HG02970 (cell line): Measurements from ENCODE around the gene DQX1.
"Not testable (repeated sequence)": the region's sequence is repeated elsewhere in the genome, so short reads cannot be mapped to it uniquely, and the experiment has no call there.

Experiments
- ATAC-seq: cut with Tn5 transposase; IDR thresholded peaks from one replicate; pipeline ENCODE4 v1.9.1; 2021; ENCODE audit warnings: mild to moderate bottlenecking, moderate library complexity, moderate number of reproducible peaks; ENCODE audit not compliant: unreplicated experiment, low FRiP score

Gene DQX1

DNA sequence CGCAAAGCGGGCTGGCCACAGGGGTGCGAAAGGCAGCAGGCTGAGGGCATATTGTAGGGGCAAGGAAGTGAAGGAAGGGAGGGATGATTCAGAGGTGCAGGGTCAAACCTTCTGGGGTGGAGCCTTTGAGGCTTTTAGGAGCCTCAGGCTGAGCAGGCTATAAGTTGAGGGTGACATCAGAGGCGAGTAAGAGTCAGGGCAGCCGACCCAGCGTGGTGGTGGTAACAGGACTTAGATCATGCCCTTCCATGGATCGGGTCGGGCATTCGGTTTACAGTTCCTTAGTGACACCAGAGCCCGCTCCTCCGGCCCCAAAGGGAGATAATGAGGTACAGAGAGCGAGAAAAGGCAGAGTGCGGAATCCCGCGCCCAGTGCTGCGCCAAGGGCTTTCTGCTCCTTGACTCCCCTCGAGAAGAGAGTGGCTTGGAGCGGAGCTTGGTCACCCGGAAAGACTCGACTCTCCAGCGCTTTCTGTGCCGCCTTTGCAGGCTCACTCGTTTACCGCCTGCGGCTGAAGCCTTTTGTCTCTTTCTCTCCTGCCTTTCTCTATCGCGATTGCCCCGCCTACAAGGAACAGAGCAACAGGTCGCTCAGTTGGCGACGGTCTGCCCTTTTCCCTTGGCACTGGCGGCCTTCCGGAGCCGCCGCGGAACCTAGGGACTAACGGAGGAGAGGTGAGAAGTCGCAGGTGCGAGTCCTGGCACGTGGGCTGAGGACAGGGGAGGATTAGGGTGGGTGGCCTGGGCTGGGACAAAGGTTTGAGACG is 27.3 kb downstream of the DQX1 start:
- no peak for ATAC-seq

DNA sequence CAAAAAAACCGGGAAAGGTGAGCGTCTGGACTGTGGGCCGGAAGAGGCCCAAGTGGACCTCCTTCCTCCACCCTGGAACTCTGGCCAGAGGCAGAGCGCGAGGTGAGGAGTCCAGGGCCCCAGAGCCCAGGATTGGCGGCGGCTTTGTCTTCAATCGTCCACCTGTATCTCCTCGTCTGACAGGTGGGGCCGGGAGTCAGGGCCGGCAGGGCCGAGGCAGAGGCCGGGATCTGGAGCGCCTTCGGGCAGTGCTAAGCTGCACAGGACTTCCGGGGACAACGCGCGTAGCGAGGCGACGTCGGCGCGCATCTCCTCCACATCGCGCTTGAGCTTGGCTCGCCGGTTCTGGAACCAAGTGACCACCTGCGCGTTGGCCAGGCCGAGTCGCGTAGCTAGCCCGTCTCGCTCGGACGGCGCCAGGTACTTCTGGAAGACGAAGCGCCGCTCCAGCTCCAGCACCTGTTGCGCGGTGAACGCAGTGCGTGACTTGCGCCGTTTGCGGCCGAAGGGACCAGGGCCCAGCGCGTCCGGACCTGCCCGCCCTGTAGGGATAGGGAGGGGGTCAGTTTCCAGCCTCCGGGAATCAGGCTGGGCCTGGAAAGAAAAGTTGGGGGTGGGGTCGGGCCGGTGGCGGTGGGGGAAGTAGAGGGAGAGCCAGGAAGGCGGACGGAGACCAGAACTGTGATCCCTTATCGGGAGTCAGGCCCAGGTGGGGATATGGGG is 28.1 kb downstream of the DQX1 start:
- ATAC-seq = no peak

DNA sequence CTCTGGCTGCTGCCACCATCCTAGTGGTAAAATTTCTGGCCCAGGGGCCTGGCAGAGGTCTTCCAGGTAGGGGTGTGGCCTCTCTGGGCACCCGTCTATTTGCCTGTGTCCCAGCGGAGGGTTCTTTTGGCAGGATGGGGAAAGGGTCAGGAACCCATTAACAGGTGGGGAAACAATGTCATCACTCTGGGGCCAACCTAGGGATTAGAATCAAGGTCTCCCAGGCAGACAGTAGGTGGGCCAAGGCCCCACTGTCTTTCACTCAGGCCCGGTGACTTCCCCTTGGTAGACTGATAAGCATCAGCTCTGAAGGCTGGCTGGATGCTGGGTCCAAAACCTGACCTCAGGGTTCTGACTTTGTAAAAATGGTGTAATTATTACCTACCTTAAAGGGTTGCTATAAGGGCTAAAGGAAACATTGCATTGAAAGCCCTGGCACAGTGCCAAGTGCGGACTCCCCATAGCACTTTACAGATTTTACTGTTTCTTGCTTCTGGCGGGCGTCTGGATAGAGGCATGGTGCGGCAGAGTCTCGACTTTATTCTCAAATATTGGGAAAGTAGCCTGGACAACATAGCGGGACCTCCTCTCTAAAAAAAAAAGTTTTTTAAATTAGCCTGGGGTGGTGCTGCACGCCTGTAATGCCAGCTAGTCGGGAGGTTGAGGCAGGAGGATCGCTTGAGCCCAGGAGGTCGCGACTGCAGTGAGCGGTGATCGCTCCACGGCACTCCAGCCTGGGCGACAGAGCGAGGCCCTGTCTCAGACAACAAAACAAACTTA is 28.8 kb downstream of the DQX1 start:
- no peak for ATAC-seq

DNA sequence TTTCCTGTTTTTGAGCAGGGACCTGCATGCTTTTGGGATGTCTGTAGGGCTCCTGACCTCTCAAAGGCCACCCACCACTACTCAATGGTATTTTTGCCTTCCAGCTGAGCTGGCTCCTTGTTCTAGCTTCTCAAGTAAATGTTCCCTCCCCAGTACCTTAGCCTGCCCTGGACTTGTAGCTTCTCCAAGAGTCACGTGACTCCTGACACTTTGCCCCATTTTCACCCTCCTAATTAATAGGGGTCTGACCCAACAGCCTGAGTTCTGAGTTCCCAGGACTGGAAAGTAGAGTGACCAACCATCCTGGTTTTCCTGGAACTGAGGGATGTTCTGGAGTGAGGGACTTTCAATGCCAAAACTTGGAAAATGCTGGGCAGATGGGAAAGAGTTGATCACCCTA is 30.6 kb downstream of the DQX1 start:
- no peak for ATAC-seq

DNA sequence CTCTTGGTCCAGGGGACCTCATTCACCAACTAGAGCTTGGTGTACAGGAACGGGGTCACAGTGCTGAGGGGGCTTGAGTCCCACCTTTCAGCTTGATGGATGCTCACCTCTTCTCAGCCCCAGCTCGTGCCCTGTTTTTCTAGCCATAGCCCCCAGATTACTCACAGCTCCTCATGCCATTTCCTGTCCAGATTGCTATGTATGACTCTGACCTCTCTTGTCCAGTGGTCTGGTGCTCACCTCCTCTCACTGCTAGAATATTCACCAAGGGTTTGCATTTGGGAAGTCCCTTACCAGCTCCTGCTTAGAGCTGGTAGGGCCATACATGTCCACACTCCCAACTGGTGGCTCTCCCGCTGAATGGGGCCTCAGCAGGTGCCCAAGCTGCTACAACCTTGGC is 32.5 kb downstream of the DQX1 start:
- no peak for ATAC-seq

DNA sequence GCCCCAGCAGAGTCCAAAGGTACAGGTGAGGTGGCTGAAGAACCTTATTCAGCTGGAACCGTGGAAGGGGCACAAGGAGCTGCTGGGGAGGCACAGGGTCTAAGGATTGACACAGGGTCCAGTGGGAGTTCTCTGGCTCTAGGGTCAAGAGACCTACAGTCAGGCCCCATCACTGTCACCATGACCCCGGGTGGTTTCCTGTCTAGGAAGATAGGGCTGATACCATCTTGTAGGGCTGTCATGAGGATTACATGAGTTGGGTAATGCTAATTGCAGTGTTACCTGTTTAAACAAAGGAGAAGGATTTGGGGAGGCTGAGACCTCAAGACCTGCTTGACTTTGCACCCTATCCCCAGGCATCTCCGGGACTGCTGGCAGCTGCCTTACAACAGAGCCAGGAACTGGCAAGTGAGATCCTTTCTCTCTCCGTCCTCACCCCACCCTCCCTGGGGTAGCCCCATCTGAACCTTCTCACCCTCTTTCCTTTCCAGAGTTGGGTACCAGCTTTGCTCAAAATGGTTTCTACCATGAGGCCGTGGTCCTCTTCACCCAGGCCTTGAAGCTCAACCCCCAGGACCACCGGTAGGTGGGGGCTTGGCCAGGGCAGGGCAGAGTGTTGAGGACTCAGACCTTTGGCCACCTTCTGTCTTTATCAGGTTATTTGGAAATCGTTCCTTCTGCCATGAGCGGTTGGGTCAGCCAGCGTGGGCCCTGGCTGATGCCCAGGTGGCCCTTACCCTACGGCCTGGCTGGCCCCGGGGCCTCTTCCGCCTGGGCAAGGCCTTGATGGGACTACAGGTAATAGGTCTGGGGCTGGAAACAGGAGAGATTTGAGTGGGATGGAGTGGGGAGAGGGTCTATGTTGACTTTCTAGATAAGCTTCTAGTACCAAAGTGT is 34.1 kb downstream of the DQX1 start:
- no peak for ATAC-seq

DNA sequence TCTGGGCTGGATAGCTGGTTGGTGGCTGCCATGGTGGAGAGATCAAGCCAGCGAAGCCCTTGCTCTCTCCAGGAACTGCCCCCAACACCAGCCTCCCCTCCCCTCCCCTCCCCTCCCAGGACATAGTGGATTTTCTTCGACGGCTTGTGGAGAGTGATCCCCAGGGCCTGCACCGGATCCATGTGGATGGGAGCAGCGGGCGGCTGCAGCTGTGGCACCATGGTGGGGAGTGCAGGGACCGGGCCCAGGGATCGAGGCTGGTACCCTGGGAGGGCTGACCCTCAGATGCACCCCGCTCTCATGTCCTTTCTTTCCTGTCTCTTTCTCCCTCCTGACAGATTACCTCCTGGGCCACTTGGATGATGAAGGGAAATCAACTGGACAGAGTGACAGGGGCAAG is 36.1 kb downstream of the DQX1 start:
- no peak for ATAC-seq

DNA sequence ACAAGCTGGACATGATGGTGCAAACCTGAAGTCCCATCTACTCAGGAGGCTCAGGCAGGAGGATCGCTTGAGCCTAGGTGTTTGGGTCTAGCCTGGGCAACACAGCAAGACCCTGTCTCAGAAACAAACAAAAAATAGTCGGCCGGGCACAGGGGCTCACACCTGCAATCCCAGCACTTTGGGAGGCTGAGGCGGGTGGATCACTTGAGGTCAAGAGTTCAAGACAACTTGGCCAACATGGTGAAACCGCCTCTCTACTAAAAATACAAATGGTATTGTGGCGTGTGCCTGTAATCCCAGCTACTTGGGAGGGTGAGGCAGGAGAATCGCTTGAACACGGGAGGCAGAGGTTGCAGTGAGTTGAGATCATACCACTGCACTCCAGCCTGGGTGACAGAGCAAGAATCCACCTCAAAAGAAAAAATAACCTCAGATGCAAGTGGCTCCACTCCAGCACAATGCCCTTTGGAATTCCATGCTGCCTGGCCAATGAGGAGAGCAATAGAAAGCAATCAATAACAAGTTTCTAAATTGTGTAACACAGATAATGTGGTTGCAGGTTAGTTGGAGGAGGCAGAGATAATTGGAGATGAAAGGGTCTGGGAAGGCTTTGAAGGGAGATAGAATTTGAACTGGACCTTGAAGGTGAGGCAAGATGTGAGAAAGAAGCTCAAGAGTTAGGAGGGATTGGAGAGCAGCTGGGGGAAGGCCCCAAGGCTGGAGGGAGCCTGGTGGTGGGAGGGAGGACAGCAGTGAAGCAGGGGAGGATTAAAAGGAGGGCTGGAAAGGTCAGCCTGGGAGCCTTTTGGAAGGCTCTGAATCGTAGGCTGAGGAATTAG is 37.2 kb downstream of the DQX1 start:
- no peak for ATAC-seq

DNA sequence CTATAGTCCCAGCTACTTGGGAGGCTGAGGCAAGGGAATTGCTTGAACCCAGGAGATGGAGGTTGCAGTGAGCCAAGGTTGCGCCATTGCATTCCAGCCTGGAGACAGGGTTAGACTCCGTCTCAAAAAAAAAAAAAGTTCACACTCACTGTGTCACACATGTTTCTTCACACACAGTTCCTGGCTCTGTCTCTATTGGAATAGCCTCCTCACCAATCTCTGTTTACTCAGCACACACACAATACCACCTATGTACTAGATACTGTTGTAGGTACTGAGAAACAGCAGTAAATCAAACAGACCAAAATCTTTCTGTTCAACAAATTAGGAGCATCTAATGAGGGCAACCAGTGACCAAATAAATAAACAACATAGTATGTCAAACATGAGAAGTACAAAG is 39.9 kb downstream of the DQX1 start:
- no peak for ATAC-seq

DNA sequence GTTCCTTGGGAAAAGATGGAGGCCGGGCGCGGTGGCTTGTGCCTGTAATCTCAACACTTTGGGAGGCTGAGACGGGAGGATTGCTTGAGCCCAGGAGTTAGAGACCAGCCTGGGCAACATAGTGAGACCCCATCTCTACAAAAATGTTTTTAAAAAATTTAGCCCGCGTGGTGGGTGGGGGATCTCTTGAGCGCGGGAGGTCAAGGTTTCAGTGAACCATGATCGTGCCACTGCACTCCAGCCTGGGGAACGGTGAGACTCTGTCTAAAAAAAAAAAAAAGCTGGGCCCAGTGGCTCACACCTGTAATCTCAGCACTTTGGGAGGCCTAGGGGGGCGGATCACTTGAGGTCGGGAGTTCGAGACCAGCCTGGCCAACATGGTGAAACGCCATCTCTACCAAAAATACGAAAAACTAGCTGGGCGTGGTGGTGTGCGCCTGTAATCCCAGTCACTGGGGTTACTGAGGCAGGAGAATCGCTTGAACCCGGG is 42.3 kb downstream of the DQX1 start:
- ATAC-seq = not testable (repeated sequence)

DNA sequence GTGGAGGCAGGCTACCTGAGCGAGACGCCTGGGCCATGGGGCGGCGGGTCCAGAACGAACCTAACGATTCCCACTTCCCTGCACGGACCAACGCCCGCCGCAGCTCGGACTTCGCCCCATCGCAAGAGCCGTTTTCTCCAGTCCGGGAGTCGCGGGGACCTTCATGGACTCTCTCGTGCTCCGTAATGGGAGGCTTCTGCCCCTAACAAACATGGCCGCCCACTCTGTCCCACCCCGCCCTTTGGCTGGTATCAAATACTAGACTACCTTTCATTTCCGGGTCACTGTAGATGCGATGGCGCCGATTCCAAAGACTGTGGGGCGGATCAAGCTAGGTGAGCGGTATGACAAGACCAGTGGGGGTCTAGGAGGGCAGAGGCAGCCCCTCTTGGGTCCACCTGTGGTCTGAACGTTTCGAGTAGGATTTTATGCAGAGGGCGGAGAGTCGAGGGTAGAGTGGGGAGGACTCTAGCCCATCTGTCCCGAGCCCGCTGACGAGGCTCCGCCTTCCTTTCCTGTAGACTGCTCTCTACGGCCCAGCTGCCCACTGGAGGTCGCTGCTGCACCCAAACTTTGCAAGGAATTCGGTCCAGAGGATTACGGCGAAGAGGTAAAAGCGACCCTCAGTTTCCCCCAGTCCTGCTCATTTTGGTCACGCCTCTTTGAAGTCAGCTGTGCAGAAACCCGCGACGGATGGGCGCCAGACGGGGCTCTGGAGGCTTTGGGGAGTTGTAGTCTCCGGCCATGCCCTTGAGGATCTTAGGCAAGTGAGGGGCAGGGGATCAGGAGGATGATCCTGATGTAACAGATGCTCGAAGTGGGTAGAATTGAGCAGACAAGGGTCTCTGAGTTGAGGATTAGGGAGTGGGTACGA is 43.0 kb downstream of the DQX1 start, which contains the start of the genes CCDC142 and TTC31:
TSS of gene CCDC142 (minus strand) at position 198 of the 874 bp plus-strand sequence. CDS start at position 37, 161 bp downstream.
TSS of gene TTC31 (plus strand) at position 281 of the 874 bp plus-strand sequence. CDS start at position 296, 15 bp downstream.
- peak; percentile 86 for ATAC-seq

DNA sequence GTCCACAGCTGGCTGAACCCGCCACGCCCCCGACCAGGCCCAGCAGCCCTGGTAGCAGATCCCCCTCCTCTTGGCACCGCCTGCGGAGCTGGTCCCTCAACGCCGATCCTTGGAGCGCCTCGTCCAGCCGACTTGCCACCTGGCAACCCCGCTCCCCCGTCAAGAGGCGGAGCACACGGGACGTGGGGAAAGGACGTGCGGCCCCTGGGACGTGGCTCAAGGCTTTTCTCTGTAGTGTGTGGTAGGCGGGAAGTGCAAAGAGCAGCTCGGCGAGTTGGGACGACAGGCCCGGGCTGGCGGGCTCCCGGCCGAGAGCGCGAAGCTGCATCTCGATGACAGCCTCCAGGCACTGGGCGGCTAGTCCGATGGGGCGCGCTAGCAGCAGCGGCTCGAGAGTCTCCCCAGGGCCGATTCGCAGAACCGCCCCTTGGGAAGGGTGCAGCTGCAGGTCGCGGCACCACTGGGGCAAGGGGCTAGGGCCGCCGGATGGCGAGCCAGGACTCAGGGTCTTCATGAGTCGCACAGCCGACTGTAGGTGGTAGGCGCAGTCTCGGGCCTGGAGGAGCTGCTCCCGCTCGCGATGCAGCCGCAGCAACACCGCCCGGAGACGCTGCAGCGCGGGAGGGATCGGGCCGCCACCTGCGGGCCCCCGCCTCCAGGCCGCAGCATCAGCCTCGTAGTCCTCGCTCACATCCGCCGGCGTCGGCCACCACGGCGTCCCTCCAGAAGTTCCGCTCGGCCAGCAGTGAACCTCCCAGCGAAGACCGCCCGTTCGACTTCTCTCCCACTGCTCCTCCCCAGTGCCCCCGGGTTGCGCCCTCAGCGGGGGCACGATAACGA is 43.9 kb downstream of the DQX1 start:
- ATAC-seq = peak; percentile 37

DNA sequence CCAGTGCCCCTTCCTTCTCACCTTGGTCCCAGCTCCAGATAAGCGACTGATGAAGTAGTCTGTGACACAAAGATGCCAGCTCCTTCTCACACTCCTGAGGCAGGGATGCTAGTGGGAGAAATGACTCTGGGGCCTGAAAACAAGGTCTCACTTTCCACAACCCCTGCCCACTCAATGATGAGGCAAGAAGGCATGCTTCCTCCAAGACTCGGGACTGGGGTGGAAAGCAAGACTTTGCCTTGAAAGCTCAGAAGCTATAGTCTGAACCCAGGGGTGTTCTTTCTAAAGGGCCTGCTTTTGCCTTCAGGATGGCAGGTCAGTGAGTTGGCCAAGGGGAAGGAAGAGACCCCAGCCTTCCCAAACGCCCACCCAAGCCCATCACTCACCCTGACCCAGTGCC is 44.6 kb downstream of the DQX1 start:
- ATAC-seq = no peak

DNA sequence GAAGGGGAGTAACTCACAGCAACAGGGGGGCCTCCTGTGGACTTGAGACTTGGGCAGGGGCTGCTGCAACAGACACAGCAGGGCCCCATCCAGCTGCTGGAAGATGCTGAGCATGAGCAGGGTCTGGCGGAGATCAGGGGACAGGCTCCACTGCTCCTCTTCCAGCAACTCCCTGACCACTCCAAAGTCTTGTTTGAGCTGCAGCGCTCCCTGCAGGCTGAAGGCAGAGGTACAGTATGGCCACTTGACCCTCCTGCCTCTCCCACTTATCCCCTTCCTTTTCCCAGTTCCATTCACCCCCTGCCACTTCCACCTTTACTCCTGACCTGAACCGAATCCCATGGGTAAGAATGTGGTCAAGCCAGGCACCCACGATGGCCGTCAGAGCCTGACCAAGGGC is 51.1 kb downstream of the DQX1 start:
- ATAC-seq = no peak

DNA sequence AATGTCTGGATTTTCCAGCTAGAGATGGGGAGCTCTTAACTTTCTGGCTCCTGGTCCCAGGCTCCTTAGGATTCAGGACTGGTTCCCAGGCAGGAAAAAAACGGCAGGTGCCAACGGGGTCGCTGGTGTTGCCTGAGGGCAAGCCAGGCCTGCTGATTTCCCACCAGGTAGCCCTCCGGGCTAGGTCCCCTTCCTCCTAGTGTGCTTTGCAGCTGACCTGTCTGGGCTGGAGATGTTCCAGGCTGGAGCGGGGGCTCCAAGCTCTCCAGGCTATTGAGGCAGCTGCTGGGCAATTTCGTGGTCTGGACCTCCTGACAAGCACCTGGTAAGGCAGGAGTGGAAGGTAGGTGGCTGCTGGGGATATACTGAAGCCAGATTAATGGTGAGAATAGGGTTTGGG is 51.5 kb downstream of the DQX1 start:
- no peak for ATAC-seq

DNA sequence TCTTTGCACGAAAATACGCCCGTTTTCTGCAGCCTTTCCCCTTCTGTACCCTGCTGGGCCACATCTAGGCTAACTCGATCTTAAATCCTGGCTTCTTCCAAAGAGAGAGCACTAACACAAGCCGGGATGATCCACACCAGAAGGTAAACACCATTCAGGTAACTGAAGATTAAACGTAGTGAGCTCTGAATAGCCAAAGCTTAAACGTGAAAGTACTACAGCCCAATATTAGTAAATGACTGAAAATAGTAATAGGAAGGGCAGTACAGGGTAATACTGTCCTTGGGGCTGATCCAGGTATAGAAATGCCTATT is 53.1 kb downstream of the DQX1 start:
- no peak for ATAC-seq
